Sigmoid colon (tissue), 7 donors: ENCODE results near the gene BUD13. TPM values are rescaled to one million over a fixed set of nuclear protein-coding genes. Genes with fewer than 3 reads are reported as not detected.

Experiments used
- DNase-seq: peaks from one replicate; pipeline ENCODE4 v3.0.0-alpha.2; 2019
- H3K27ac ChIP-seq, 4 donors: fragments of 200-600 bp; sonication (generic); one replicate each; pipeline ENCODE4 v1.5.1; 2016 to 2019; ENCODE audit warnings: mild to moderate bottlenecking in 1 of 4
- H3K27me3 ChIP-seq, 3 donors: fragments of 200-600 bp; sonication (generic); one replicate each; pipeline ENCODE4 v1.5.1; 2019; ENCODE audit warnings: mild to moderate bottlenecking in 1 of 3
- H3K36me3 ChIP-seq, 4 donors: fragments of 200-600 bp; sonication (generic); one replicate each; pipeline ENCODE4 v1.5.1; 2016 to 2019
- H3K4me1 ChIP-seq, 4 donors: fragments of 200-600 bp; sonication (generic); one replicate each; pipeline ENCODE4 v1.5.1; 2017 to 2019
- H3K4me3 ChIP-seq, 4 donors: fragments of 200-600 bp; sonication (generic); one replicate each; pipeline ENCODE4 v1.5.1; 2017 to 2019; ENCODE audit warnings: mild to moderate bottlenecking in 2 of 4, moderate library complexity in 1 of 4
- H3K9me3 ChIP-seq, 4 donors: fragments of 200-600 bp in 3 of 4; sonication (generic) in 3 of 4; one replicate each; pipeline versions ENCODE4 v1.5.1 to v1.6.1; 2013 to 2019
- EP300 ChIP-seq, 4 donors: sonication (generic); formaldehyde crosslinking; IDR thresholded peaks; one replicate each; pipeline ENCODE4 v1.6.1; 2017; ENCODE audit warnings: antibody characterized with exemption in 4 of 4
- POLR2A ChIP-seq, 2 donors: fragments of 450-650 bp; IDR thresholded peaks; one replicate each; pipeline ENCODE4 v1.6.1; 2016; ENCODE audit warnings: antibody characterized with exemption in 2 of 2, mild to moderate bottlenecking in 2 of 2, moderate library complexity in 2 of 2
- POLR2AphosphoS5 ChIP-seq, 4 donors: sonication (generic); formaldehyde crosslinking; IDR thresholded peaks; one replicate each; pipeline ENCODE4 v1.6.1; 2017; ENCODE audit warnings: antibody characterized with exemption in 4 of 4
- WGBS, 2 donors: extraction: QIAGEN DNeasy Blood & Tissue Kit; methylation state at CpG; one replicate each; pipeline ENCODE4 v1.1.7; 2013; 5-methylcytosine and 5-hydroxymethylcytosine counted together
- intact Hi-C: fragments of 100-400 bp; cut with DNase I; formaldehyde crosslinking; loops from one replicate; pipeline ENCODE4 v1.15.1; 2023
- polyA plus RNA-seq, 3 donors: library from polyadenylated mRNA; stranded (reverse); fragments of 200-250 nt; gene quantifications; one replicate each; pipeline ENCODE4 v1.2.3, GENCODE V29; 2013
- total RNA-seq, 4 donors: library from RNA; depleted of rRNA; stranded (reverse); fragments of >200 nt; gene quantifications; one replicate each; pipeline ENCODE4 v1.1.0, GENCODE V29; 2016
- TF ChIP-seq, protein P1 (sequence below), 4 experiments: fragments of 450-650 bp in 3 of 4; fragments of 200-600 bp in 1 of 4; IDR thresholded peaks; one replicate each; pipeline ENCODE4 v1.5.1; 2016 to 2019; ENCODE audit warnings: antibody characterized with exemption in 4 of 4, mild to moderate bottlenecking in 3 of 4, moderate library complexity in 2 of 4
- donor health status: healthy with polysubstance abuse.
- donor health status: Bipolar disorder and iron deficiency.
- donor health status: healthy.

BUD13 gene
- total and polyA plus RNA-seq, 7 donors: 12.2 to 19.9 (median 16.8) TPM

DNA sequence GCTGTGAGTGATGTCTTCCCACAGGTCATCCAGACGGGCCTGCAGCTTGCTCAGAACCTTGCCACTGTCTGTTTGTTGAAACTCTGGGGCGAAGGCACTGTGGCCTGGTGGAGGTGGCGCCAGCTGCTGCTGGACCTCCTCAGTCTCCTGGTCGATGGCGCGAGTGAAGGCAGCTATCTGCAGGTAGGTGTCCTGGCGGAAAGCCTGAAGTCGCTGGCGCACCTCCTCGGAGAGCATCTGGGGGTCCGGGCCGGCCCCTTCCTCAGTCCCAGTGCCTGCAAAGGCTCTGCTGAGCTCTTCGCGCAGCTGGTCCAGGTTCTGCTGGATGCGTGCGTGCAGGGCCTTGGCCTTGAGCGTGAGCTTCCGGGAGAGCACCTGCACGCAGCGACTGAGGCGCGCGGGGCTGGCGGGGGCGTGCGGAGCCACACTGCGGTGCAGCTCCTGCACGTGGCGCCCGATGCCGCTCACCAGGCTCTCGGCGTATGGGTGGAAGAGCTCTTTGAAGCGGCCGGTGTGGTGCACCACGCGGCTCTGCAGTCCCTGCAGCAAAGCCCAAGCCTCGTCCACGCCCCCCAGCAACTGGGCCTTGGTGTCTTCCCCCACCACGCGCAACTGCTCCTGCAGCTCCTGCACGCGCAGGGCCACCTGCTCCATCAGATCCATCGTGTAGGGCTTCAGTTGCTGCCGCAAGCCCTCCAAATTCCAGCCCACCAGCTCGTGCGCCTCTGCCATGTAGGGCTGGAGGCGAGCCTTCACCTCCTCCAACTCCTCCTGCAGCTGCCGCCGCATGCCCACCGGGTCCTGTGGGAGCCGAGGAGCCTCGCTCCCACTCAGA lies 17.6 kb upstream of the BUD13 start:
- Histone ChIP-seq H3K27me3 (no peaks in the 10 kb centered on the region), H3K9me3 (no peaks in the 10 kb centered on the region), H3K4me3 (no peak overlapping the region), H3K4me1 (peaks cover 0 to 29% (median 20%) of the 10 kb centered on the region in 4 donors), H3K36me3 (peaks cover 0 to 12% (median 4%) of the 10 kb centered on the region in 4 donors), H3K27ac (no peak overlapping the region)
- no peak for DNase-seq
- intact Hi-C loops: no loop called here
- TF ChIP-seq POLR2A (IDR thresholded peaks at IDR 0.05) (no peak), POLR2AphosphoS5 (IDR thresholded peaks at IDR 0.05) (no peak), EP300 (IDR thresholded peaks at IDR 0.05) (no peak)
- TF ChIP-seq, protein P1, sequence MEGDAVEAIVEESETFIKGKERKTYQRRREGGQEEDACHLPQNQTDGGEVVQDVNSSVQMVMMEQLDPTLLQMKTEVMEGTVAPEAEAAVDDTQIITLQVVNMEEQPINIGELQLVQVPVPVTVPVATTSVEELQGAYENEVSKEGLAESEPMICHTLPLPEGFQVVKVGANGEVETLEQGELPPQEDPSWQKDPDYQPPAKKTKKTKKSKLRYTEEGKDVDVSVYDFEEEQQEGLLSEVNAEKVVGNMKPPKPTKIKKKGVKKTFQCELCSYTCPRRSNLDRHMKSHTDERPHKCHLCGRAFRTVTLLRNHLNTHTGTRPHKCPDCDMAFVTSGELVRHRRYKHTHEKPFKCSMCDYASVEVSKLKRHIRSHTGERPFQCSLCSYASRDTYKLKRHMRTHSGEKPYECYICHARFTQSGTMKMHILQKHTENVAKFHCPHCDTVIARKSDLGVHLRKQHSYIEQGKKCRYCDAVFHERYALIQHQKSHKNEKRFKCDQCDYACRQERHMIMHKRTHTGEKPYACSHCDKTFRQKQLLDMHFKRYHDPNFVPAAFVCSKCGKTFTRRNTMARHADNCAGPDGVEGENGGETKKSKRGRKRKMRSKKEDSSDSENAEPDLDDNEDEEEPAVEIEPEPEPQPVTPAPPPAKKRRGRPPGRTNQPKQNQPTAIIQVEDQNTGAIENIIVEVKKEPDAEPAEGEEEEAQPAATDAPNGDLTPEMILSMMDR (IDR thresholded peaks at IDR 0.05): no peak
- WGBS, 2 donors: 90% methylated on average over 53 of the region's 53 CpGs

DNA sequence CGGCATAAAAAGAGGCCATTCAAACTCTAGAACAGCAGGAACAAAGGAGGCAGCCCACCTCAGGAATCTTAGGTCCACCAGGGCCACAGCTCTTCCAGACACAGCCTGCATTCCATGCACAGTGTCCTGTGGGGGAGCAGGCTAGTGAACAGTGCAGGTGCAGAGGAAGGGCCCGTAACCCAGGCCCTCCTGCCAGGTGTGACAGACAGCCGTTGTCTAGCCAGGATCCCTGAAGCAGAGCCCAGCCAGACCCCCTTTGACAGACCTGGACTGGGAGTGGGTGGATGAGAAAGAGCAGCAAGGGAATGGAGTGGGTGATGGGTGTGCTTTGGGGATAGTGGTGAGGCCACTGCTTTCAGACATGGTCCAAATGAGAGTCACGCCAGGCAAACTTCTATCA lies 16.2 kb upstream of the BUD13 start:
- no peak for DNase-seq
- Histone ChIP-seq H3K27ac (peak overlapping the region in 1 of 4 donors; percentile 88), H3K36me3 (peaks cover 11 to 26% (median 17%) of the 10 kb centered on the region in 4 donors), H3K27me3 (no peaks in the 10 kb centered on the region), H3K9me3 (no peaks in the 10 kb centered on the region), H3K4me3 (peak overlapping the region in 1 of 4 donors; percentile 96), H3K4me1 (peaks cover 0 to 29% (median 20%) of the 10 kb centered on the region in 4 donors)
- TF ChIP-seq EP300 (IDR thresholded peaks at IDR 0.05): no peak
- WGBS, 2 donors: 88 to 90% methylated on average over 4 of the region's 4 CpGs
- intact Hi-C loops: loop anchor here (1.0 to 5.0 kb wide), 3 partner anchors 46 to 438 kb away; partner anchors contain the start of gene SIK3

DNA sequence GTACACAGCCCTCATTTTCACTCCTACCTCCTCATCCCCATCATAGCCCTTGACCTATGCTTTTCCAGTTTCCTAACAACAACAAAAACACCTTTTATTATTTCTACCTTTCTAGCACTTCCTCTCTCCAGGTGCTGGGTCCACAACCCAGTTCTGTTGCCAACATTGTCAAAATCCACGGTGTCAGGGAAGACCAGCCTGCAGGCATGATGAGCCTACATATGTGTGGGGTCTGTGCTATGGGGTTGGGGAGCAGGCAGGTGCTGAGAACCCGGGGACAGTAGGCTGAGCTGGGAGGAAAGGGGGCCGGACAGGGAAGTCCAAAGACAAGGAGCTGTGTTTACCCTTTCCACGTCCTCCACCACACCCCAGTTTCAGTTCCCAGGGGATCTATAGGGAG lies 15.7 kb upstream of the BUD13 start:
- DNase-seq: no peak
- H3K4me1 ChIP-seq: peaks cover 0 to 29% (median 20%) of the 10 kb centered on the region in 4 donors
- H3K9me3 ChIP-seq: no peaks in the 10 kb centered on the region
- peaks cover 12 to 31% (median 19%) of the 10 kb centered on the region in 4 donors for H3K36me3 ChIP-seq
- no peak for TF ChIP-seq POLR2A (IDR thresholded peaks at IDR 0.05)
- TF ChIP-seq, protein P1 (IDR thresholded peaks at IDR 0.05): no peak
- TF ChIP-seq EP300 (IDR thresholded peaks at IDR 0.05): no peak
- TF ChIP-seq POLR2AphosphoS5 (IDR thresholded peaks at IDR 0.05): no peak
- peak overlapping the region; percentile 84 to 90 (median 88) for H3K27ac ChIP-seq
- H3K4me3 ChIP-seq: peak overlapping the region in 3 of 4 donors; percentile 90 to 97 (median 96)
- intact Hi-C loops: loop anchor here (1.0 to 5.0 kb wide), 3 partner anchors 47 to 439 kb away; partner anchors contain the start of gene SIK3
- 31 to 62% methylated on average over 4 of the region's 4 CpGs for WGBS, 2 donors
- H3K27me3 ChIP-seq: no peaks in the 10 kb centered on the region

DNA sequence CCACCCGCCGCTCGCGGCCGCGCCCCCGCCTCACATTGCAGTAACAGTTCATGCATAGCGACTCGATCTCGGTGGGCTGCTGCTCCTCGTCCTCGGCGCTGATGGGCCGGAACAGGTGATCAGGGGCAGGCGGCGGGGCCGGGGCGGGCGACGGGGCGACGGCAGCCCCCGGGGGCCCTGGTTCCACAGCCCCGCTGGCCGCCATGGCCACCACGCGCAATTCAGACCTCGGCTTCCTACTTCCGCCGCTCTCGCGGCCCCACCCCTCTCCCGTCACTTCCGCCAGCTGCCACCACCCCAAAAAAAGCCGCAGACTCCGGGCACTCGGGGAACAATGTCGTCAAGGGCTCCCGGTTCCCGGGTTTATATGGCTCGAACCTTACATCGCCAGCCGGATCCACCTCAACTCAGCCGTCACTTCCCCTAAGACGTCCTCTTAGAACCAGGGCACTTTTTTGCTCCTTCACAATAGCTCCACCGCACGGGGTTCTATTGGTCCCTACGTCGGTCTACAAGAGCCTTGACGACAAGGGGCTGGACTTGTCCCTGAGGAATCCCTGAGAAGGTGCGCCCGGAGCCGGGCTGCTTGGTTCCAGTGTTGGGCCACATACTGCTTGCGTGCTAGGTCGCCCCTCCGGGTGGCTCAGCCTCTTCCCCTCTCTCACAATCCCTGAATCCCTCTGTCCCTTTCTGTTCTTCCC lies 15.1 kb upstream of the BUD13 start, which contains the start of gene ZPR1:
Gene ZPR1, minus strand, starts transcription at position 238 of the 701 bp plus-strand sequence. Its CDS starts 33 bp downstream, at position 205.
- DNase-seq: peak; percentile 92
- Histone ChIP-seq H3K9me3 (no peaks in the 10 kb centered on the region), H3K36me3 (peaks cover 13 to 37% (median 25%) of the 10 kb centered on the region in 4 donors), H3K27me3 (no peaks in the 10 kb centered on the region), H3K4me3 (peak within 1 kb of the TSS; percentile 86 to 97 (median 93)), H3K4me1 (peaks cover 0 to 29% (median 20%) of the 10 kb centered on the region in 4 donors), H3K27ac (peak within 1 kb of the TSS; percentile 84 to 90 (median 88))
- intact Hi-C loops: loop anchor here (1.0 to 5.0 kb wide), 3 partner anchors 47 to 439 kb away; partner anchors contain the start of gene SIK3
- 1% methylated on average over 56 of the region's 56 CpGs for WGBS, 2 donors
- TF ChIP-seq POLR2A (IDR thresholded peaks at IDR 0.05) (peak; percentile 66 to 68), POLR2AphosphoS5 (IDR thresholded peaks at IDR 0.05) (peak; percentile 81 to 83 (median 82)), EP300 (IDR thresholded peaks at IDR 0.05) (no peak)
- TF ChIP-seq, protein P1 (IDR thresholded peaks at IDR 0.05): peak in 1 of 4 experiments; percentile 15
